Measurements from ENCODE around the gene OR51M1. TPM values are rescaled to one million over a fixed set of nuclear protein-coding genes. Genes with fewer than 3 reads are reported as not detected.

Gene OR51M1
- polyA plus RNA-seq (2011; rRNA removed) (not detected in 2 replicates), polyA plus RNA-seq (2017; fragmentation: RNase III; extraction: RNeasy Plus Mini Kit Qiagen cat#74134 plus additional on column Dnase treatment) (not detected in 3 replicates), polyA minus RNA-seq (2011; rRNA and poly(A)+ RNA removed) (not detected in 2 replicates)
- polyA plus RNA-seq (2012; cell fraction: cytosol; rRNA removed): not detected in 2 replicates
- not detected in 2 replicates for polyA plus RNA-seq (2012; cell fraction: nucleus; rRNA removed)

DNA sequence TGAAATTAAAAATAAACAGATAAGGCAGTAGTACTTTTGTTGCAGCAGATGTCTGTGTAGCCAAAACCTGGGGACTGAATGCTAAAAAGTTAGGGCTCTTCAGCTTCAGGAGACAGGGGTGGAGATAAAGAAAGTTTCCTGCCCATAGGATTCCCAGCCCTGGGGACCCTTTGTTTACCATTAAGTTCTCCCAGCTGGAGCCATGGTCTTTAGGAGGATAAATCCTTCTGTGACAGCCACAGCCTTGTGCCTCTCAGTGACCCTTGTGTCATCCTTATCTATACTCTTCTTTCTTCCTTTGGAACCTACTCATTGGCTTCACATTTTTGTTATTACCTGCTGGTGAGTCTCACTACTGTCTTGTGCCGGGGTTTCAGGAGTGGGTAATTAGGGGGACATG lies at the start of gene OR51M1:
OR51M1 (plus strand) TSS at position 237 of the 400 bp plus-strand sequence. CDS start 5,587 bp downstream, outside the sequence.
- Histone ChIP-seq H3K9me3 (no peaks in the 10 kb centered on the region), H3K4me2 (no peak within 1 kb of the TSS), H3K4me3 (no peak within 1 kb of the TSS), H3K4me1 (no peaks in the 10 kb centered on the region), H3K27ac (no peak within 1 kb of the TSS)
- 13% methylated on average over 1 of the region's 1 CpG for WGBS (ENCODE audit: missing lambda C conversion rate)
- ATAC-seq: no peak
- TF ChIP-seq RFX5 (IDR thresholded peaks at IDR 0.05) (no peak), PBX3 (IDR thresholded peaks at IDR 0.05) (no peak), SREBF2 (IDR thresholded peaks at IDR 0.05) (no peak), NFE2L2 (conservative IDR thresholded peaks at IDR 0.05; ENCODE audit: low read length) (no peak), EHF (CRISPR knock-in tag; IDR thresholded peaks at IDR 0.05) (no peak), EHMT2 (IDR thresholded peaks at IDR 0.05; ENCODE audit: low read depth) (no peak), PHF8 (IDR thresholded peaks at IDR 0.05; ENCODE audit: borderline replicate concordance, low read depth) (no peak), CBX2 (IDR thresholded peaks at IDR 0.05; ENCODE audit: borderline replicate concordance, low read depth) (no peak), RNF2 (IDR thresholded peaks at IDR 0.05; ENCODE audit: borderline replicate concordance, low read depth) (no peak), HOXA7 (CRISPR knock-in tag; IDR thresholded peaks at IDR 0.05) (no peak), FOXS1 (CRISPR knock-in tag; IDR thresholded peaks at IDR 0.05) (no peak), TP53 (CRISPR knock-in tag; IDR thresholded peaks at IDR 0.05) (no peak), MAX (IDR thresholded peaks at IDR 0.05) (no peak)
- TF ChIP-seq, protein P1, sequence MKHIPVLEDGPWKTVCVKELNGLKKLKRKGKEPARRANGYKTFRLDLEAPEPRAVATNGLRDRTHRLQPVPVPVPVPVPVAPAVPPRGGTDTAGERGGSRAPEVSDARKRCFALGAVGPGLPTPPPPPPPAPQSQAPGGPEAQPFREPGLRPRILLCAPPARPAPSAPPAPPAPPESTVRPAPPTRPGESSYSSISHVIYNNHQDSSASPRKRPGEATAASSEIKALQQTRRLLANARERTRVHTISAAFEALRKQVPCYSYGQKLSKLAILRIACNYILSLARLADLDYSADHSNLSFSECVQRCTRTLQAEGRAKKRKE (CRISPR knock-in tag; IDR thresholded peaks at IDR 0.05; ENCODE audit: low read depth): no peak
- TF ChIP-seq, protein P2, sequence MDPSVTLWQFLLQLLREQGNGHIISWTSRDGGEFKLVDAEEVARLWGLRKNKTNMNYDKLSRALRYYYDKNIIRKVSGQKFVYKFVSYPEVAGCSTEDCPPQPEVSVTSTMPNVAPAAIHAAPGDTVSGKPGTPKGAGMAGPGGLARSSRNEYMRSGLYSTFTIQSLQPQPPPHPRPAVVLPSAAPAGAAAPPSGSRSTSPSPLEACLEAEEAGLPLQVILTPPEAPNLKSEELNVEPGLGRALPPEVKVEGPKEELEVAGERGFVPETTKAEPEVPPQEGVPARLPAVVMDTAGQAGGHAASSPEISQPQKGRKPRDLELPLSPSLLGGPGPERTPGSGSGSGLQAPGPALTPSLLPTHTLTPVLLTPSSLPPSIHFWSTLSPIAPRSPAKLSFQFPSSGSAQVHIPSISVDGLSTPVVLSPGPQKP (IDR thresholded peaks at IDR 0.05; ENCODE audit: low read depth, low read length): no peak
- TF ChIP-seq, protein P3, sequence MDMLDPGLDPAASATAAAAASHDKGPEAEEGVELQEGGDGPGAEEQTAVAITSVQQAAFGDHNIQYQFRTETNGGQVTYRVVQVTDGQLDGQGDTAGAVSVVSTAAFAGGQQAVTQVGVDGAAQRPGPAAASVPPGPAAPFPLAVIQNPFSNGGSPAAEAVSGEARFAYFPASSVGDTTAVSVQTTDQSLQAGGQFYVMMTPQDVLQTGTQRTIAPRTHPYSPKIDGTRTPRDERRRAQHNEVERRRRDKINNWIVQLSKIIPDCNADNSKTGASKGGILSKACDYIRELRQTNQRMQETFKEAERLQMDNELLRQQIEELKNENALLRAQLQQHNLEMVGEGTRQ (IDR thresholded peaks at IDR 0.05): no peak
- DNase-seq (ENCODE audit: low read depth in 1 of 2, low spot score in 1 of 2): no peak
- FAIRE-seq: no peak
- ChIA-PET POLR2A (no interaction called here), CTCF (interaction anchor here (2.3 kb wide), 1 partner anchor 180 kb away, joined by 9 read pairs; no protein-coding TSS in a partner anchor)

DNA sequence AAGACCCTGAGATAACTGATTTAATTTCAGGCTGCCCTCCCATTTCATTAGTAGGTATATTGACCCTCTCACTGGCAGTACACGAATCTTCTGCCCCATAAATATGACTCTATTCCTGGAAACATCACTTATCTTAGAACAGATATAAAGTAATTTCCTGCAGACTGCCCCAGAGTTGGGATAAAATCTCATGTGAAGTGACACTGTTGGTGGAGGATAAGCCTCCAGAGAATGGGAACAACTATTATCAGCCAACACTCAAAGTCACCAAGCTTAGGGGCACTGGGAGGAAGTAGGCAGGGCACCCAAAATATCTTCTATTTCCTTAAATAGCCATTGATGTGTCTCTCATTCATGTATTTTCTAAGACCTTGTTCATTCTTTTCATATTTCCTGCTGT lies 48.4 kb upstream of the OR51M1 start:
- CTCF ChIA-PET: interaction anchor here (0.5 kb wide), 1 partner anchor 1042 kb away, joined by 4 read pairs; no protein-coding TSS in a partner anchor
- Histone ChIP-seq H3K4me2 (no peak overlapping the region), H3K9me3 (no peaks in the 10 kb centered on the region), H3K4me3 (no peak overlapping the region), H3K27ac (no peak overlapping the region), H3K4me1 (no peaks in the 10 kb centered on the region)
- FAIRE-seq (no peak), ATAC-seq (no peak), DNase-seq (ENCODE audit: low read depth in 1 of 2, low spot score in 1 of 2) (no peak)
- TF ChIP-seq CEBPB (IDR thresholded peaks at IDR 0.05): no peak
- no peak for TF ChIP-seq MAFK (IDR thresholded peaks at IDR 0.05; ENCODE audit: partially characterized antibody)
- TF ChIP-seq FOSB (CRISPR knock-in tag; IDR thresholded peaks at IDR 0.05): no peak
- TF ChIP-seq, protein P3 (IDR thresholded peaks at IDR 0.05): no peak
- no peak for TF ChIP-seq JUN (IDR thresholded peaks at IDR 0.05)
- TF ChIP-seq MAX (IDR thresholded peaks at IDR 0.05): no peak
- TF ChIP-seq HOXB13 (CRISPR knock-in tag; IDR thresholded peaks at IDR 0.05; ENCODE audit: low read depth): no peak
- no peak for TF ChIP-seq ZNF302 (CRISPR knock-in tag; IDR thresholded peaks at IDR 0.05)
- TF ChIP-seq CHD4 (IDR thresholded peaks at IDR 0.05; ENCODE audit: borderline replicate concordance): no peak
- TF ChIP-seq TP53 (CRISPR knock-in tag; IDR thresholded peaks at IDR 0.05): no peak
- no peak for TF ChIP-seq CBX8 (IDR thresholded peaks at IDR 0.05)
- TF ChIP-seq EHF (CRISPR knock-in tag; IDR thresholded peaks at IDR 0.05): no peak
- TF ChIP-seq ESRRA (IDR thresholded peaks at IDR 0.05; ENCODE audit: borderline replicate concordance, low read length): no peak
- WGBS (ENCODE audit: missing lambda C conversion rate): 0% methylated on average over 1 of the region's 1 CpG
- POLR2A ChIA-PET: no interaction called here
